ENCODE data around the gene NECAP2.

DNA sequence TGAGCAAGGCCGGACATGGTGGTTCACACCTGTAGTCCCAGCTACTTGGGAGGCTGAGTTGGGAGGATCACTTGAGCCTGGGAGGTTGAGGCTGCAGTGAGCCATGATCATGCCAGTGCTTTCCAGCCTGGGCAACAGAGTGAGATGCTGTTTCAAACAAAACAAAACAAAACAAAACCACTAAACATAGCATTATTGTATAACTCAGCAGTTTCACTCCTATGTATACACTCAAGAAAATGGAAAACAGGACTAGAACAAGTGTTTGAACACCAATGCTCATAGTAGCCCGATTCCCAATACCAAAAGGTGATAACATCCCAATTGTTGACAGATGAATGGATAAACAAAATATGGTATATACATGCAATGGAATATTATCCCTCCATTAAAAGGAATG, 2.0 kb upstream of the NECAP2 start:
- TF ChIP-seq, protein P1, sequence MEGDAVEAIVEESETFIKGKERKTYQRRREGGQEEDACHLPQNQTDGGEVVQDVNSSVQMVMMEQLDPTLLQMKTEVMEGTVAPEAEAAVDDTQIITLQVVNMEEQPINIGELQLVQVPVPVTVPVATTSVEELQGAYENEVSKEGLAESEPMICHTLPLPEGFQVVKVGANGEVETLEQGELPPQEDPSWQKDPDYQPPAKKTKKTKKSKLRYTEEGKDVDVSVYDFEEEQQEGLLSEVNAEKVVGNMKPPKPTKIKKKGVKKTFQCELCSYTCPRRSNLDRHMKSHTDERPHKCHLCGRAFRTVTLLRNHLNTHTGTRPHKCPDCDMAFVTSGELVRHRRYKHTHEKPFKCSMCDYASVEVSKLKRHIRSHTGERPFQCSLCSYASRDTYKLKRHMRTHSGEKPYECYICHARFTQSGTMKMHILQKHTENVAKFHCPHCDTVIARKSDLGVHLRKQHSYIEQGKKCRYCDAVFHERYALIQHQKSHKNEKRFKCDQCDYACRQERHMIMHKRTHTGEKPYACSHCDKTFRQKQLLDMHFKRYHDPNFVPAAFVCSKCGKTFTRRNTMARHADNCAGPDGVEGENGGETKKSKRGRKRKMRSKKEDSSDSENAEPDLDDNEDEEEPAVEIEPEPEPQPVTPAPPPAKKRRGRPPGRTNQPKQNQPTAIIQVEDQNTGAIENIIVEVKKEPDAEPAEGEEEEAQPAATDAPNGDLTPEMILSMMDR (IDR thresholded peaks at IDR 0.05; ENCODE audit: insufficient read depth, low read length, poor library complexity, severe bottlenecking) = no peak
- TF ChIP-seq EZH2phosphoT487 (conservative IDR thresholded peaks at IDR 0.05; ENCODE audit: low read length) = no peak

Measured in SU-DHL-6 (cell line).